Skeletal muscle tissue (tissue), 1 donor: ENCODE data around the gene GNRH2. TPM values are rescaled to one million over a fixed set of nuclear protein-coding genes. Genes with fewer than 3 reads are reported as not detected.

Experiments
- total RNA-seq: library from RNA; depleted of rRNA; stranded (reverse); fragments of >200 nt; gene quantifications from one replicate; pipeline ENCODE4 v1.2.3, GENCODE V29; 2014

Gene GNRH2
- total RNA-seq, 1 donor from 2014 or later = not detected

Other genes starting within 250 kb of the GNRH2 start
- 26.1 TPM for gene CPXM1, start 243.0 kb upstream of the GNRH2 start, total RNA-seq
- not detected for gene C20orf141, start 228.6 kb upstream of the GNRH2 start, total RNA-seq
- gene TMEM239, start 227.3 kb upstream of the GNRH2 start, total RNA-seq = not detected
- gene PCED1A, start 203.0 kb upstream of the GNRH2 start, total RNA-seq = 9.4 TPM
- 28.2 TPM for gene VPS16, start 202.9 kb upstream of the GNRH2 start, total RNA-seq
- 93.4 TPM for gene PTPRA, start 170.1 kb upstream of the GNRH2 start, total RNA-seq
- 25.6 TPM for gene MRPS26, start 2.4 kb downstream of the GNRH2 start, total RNA-seq
- not detected for gene OXT, start 28.0 kb downstream of the GNRH2 start, total RNA-seq
- not detected for gene AVP, start 41.1 kb downstream of the GNRH2 start, total RNA-seq
- gene FASTKD5, start 116.2 kb downstream of the GNRH2 start, total RNA-seq = 12.5 TPM
- gene UBOX5, start 116.2 kb downstream of the GNRH2 start, total RNA-seq = 3.1 TPM
- 1.6 TPM for gene LZTS3, start 129.9 kb downstream of the GNRH2 start, total RNA-seq
- 20.4 TPM for gene DDRGK1, start 161.1 kb downstream of the GNRH2 start, total RNA-seq
- 42.8 TPM for gene ITPA, start 165.9 kb downstream of the GNRH2 start, total RNA-seq
- gene SLC4A11, start 195.6 kb downstream of the GNRH2 start, total RNA-seq = under 0.01 TPM